NB4 (cell line): ENCODE results near the gene GSKIP.

Experiments used
- MAX ChIP-seq: IDR thresholded peaks from 2 replicates; pipeline ENCODE4 v1.6.1; 2011; ENCODE audit warnings: low read depth, low read length
- POLR2A ChIP-seq: IDR thresholded peaks from 2 replicates; pipeline ENCODE4 v1.6.1; 2011; ENCODE audit warnings: mild to moderate bottlenecking; ENCODE audit not compliant: insufficient read length; ENCODE audit errors: extremely low read depth
- TF ChIP-seq, protein P1 (sequence below): IDR thresholded peaks from one replicate; pipeline ENCODE4 v1.5.1; 2012; ENCODE audit warnings: low read depth, low read length

DNA sequence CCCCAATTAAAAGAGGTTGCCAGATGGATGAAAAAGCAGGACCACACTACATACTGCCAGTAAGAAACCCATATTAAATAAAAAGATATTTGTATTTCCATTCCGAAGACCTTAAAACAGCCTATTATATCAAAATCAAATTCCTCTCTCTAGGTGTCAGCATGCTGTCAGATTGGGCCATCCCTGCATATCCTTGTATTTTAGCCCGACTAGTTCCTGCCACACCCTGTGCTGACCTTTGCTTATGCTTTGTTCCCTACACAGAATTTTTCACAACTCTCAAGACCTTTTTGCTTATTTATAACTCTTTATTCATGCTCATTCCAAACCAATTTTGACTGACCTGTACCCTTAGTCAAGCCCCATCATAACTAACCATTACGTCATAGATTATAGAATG is 12.8 kb downstream of the GSKIP start:
- TF ChIP-seq POLR2A, result no peak
- TF ChIP-seq, protein P1, sequence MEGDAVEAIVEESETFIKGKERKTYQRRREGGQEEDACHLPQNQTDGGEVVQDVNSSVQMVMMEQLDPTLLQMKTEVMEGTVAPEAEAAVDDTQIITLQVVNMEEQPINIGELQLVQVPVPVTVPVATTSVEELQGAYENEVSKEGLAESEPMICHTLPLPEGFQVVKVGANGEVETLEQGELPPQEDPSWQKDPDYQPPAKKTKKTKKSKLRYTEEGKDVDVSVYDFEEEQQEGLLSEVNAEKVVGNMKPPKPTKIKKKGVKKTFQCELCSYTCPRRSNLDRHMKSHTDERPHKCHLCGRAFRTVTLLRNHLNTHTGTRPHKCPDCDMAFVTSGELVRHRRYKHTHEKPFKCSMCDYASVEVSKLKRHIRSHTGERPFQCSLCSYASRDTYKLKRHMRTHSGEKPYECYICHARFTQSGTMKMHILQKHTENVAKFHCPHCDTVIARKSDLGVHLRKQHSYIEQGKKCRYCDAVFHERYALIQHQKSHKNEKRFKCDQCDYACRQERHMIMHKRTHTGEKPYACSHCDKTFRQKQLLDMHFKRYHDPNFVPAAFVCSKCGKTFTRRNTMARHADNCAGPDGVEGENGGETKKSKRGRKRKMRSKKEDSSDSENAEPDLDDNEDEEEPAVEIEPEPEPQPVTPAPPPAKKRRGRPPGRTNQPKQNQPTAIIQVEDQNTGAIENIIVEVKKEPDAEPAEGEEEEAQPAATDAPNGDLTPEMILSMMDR, result no peak
- TF ChIP-seq MAX, result no peak
